Ectodermal cell (in vitro differentiated cells): Measurements from ENCODE around the gene PSMC1.

ENCODE experiments used
- H3K27ac ChIP-seq: 2 replicates; pipeline ENCODE4 v1.7.0; 2013; ENCODE audit warnings: mild to moderate bottlenecking, low read depth, low read length; ENCODE audit not compliant: insufficient read depth, poor library complexity, severe bottlenecking
- H3K27me3 ChIP-seq: 2 replicates; pipeline ENCODE4 v1.7.0; 2013; ENCODE audit warnings: mild to moderate bottlenecking, low read length; ENCODE audit not compliant: insufficient read depth, control insufficient read depth, poor library complexity, severe bottlenecking
- H3K36me3 ChIP-seq: one replicate; pipeline ENCODE4 v1.7.0; 2013; ENCODE audit warnings: low read length; ENCODE audit not compliant: control insufficient read depth, insufficient read depth
- H3K4me1 ChIP-seq: one replicate; pipeline ENCODE4 v1.7.0; 2013; ENCODE audit warnings: low read length; ENCODE audit not compliant: control insufficient read depth, insufficient read depth
- H3K4me3 ChIP-seq: 2 replicates; pipeline ENCODE4 v1.7.0; 2013; ENCODE audit warnings: low read depth, low read length, control low read depth; ENCODE audit not compliant: insufficient read depth
- H3K9me3 ChIP-seq: 2 replicates; pipeline ENCODE4 v1.7.0; 2013; ENCODE audit warnings: mild to moderate bottlenecking, low read length, moderate library complexity; ENCODE audit not compliant: control insufficient read depth
- WGBS, 2 experiments: methylation state at CpG; one replicate each; pipeline ENCODE4 v1.1.7; 2013; ENCODE audit warnings: missing lambda C conversion rate in 2 of 2; 5-methylcytosine and 5-hydroxymethylcytosine counted together

Gene PSMC1

GRCh38 chr14:90301122-90301521 lies 44.8 kb downstream of the PSMC1 start:
- no peak overlapping the region for H3K4me3 ChIP-seq
- H3K4me1 ChIP-seq: no peaks in the 10 kb centered on the region
- no peaks in the 10 kb centered on the region for H3K27me3 ChIP-seq
- peaks cover 4% of the 10 kb centered on the region for H3K36me3 ChIP-seq
- no peaks in the 10 kb centered on the region for H3K9me3 ChIP-seq
- no peak overlapping the region for H3K27ac ChIP-seq
- 85 to 88% methylated on average over 6 of the region's 6 CpGs for WGBS, 2 experiments

DNA sequence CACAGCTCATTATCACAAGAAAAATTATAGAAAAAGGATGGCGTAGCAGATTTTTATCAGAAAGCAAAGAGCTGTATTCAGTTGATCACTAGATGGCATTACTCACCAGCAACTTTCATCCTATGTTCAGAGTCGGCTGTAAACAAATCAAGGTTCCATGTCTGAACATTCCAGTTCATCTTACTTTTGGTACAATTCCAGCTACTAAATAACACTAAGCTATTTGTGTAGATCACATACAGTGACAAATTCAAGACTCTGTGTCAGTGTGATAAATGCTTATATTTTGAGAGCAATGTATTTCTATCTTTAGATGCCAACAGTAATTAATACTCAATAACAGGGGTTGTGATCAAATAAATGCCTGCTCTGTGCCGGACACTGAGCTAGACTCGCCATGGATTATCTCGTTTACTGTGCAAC lies 45.3 kb downstream of the PSMC1 start:
- no peak overlapping the region for H3K27ac ChIP-seq

GRCh38 chr14:90302529-90303303 lies 46.4 kb downstream of the PSMC1 start:
- no peak overlapping the region for H3K27ac ChIP-seq
- no peak overlapping the region for H3K4me3 ChIP-seq
- 67 to 69% methylated on average over 10 of the region's 10 CpGs for WGBS, 2 experiments
- no peaks in the 10 kb centered on the region for H3K4me1 ChIP-seq
- H3K36me3 ChIP-seq: peaks cover 4% of the 10 kb centered on the region
- H3K9me3 ChIP-seq: no peaks in the 10 kb centered on the region
- H3K27me3 ChIP-seq: no peaks in the 10 kb centered on the region

More for the DNA sequence above, 45.3 kb downstream of the PSMC1 start:
- H3K27me3 ChIP-seq: no peaks in the 10 kb centered on the region
- H3K4me3 ChIP-seq: no peak overlapping the region
- H3K36me3 ChIP-seq: peaks cover 4% of the 10 kb centered on the region
- H3K4me1 ChIP-seq: no peaks in the 10 kb centered on the region
- H3K9me3 ChIP-seq: no peaks in the 10 kb centered on the region
- 91 to 94% methylated on average over 5 of the region's 5 CpGs for WGBS, 2 experiments

- Histone ChIP-seq H3K27ac (no peak overlapping the region), H3K36me3 (peaks cover 4% of the 10 kb centered on the region), H3K4me1 (no peaks in the 10 kb centered on the region), H3K9me3 (no peaks in the 10 kb centered on the region), H3K4me3 (no peak overlapping the region), H3K27me3 (no peaks in the 10 kb centered on the region)
- 89 to 90% methylated on average over 4 of the region's 4 CpGs for WGBS, 2 experiments
These were observed 47.1 kb downstream of the PSMC1 start for GRCh38 chr14:90303473-90303872.

DNA sequence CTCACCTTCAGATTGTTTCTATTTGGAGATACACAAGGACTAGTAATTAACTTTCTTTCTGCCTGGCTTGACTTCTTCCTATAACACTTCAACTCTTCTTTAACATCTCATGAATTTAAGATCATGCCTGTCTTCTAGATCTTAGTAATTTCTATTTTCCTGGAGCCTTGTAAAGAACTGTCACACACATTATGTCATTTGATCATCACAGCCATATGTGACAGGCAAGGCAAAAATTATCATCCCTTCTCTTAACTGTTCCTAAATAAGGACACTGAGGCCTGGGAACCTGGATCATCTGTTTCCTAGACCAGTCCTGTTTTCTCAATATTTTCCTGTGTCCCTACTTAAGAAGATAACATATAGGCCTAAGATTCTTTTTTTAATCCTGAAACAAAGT lies 48.1 kb downstream of the PSMC1 start:
- H3K36me3 ChIP-seq: peaks cover 4% of the 10 kb centered on the region
- no peak overlapping the region for H3K4me3 ChIP-seq

DNA sequence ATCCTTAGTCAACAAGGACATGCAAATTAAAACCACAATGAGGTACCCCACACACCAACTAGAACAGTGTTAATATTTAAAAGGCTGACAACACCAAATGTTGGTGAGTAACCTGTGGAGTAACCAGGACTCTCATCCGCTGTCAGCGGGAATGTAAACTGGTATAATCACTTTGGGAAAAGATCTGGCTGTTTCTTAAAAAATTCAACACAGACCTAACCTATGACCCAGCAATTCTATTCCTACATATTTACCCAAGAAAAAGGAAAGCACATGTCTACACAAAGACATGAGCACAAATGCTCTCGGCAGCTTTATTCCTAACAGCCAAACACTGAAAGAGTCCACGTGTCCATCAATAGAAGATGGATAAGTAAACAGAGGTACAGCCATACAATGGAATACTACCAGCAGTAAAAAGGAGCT lies 48.8 kb downstream of the PSMC1 start:
- Histone ChIP-seq H3K27me3 (no peaks in the 10 kb centered on the region), H3K9me3 (no peaks in the 10 kb centered on the region), H3K36me3 (peaks cover 4% of the 10 kb centered on the region), H3K4me1 (no peaks in the 10 kb centered on the region), H3K27ac (no peak overlapping the region), H3K4me3 (no peak overlapping the region)
- WGBS, 2 experiments: 93 to 96% methylated on average over 4 of the region's 4 CpGs

More for the DNA sequence above, 48.1 kb downstream of the PSMC1 start:
- Histone ChIP-seq H3K9me3 (no peaks in the 10 kb centered on the region), H3K27ac (no peak overlapping the region), H3K27me3 (no peaks in the 10 kb centered on the region), H3K4me1 (no peaks in the 10 kb centered on the region)

DNA sequence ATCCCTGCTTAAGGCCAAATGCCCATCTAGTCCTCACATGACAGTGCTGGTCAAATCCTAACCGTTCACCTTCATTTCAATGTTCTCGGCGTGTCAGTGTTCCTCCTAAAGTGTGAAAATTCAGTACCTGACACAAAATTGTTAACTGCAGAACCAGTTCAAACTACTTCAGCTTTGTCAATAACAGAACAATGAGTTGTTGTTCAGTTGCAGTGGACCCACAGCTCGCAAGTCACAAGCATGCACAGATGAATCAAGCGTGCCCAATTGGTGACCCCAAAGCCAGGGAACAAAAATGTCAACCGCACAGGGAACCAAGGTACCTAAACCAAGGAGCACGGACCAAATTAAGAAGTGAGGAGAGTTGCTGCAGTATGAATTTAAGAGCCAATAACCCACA lies 52.2 kb downstream of the PSMC1 start:
- Histone ChIP-seq H3K27ac (no peak overlapping the region), H3K9me3 (no peaks in the 10 kb centered on the region), H3K36me3 (peaks cover 16% of the 10 kb centered on the region), H3K27me3 (no peaks in the 10 kb centered on the region), H3K4me3 (no peak overlapping the region), H3K4me1 (no peaks in the 10 kb centered on the region)
- 94 to 96% methylated on average over 7 of the region's 7 CpGs for WGBS, 2 experiments

GRCh38 chr14:90317286-90317685 lies 60.9 kb downstream of the PSMC1 start:
- Histone ChIP-seq H3K27ac (no peak overlapping the region), H3K4me1 (no peaks in the 10 kb centered on the region), H3K27me3 (no peaks in the 10 kb centered on the region), H3K4me3 (no peak overlapping the region), H3K36me3 (peaks cover 11% of the 10 kb centered on the region), H3K9me3 (no peaks in the 10 kb centered on the region)
- WGBS, 2 experiments: 94% methylated on average over 2 of the region's 2 CpGs; no CpG with 5 or more reads in 1 of the 2 experiments

DNA sequence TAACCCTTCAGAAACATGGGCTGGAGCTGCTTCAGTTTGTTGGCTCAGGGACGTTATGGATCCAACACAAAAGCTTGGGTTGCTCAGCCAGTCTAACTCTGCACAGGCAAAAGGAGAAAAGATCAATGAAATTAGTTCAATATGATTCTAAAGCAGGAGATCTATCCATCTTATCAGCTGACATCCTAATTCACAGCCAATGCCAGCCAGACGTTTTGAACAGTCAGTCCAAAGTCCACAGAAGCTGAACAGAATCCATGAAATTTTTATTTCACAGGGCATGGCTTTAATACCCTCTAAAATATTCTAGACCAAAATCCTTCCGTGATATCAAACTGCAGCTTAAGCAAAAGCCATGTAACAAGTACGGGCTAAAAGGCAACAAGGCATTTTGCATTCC lies 61.7 kb downstream of the PSMC1 start:
- 91 to 95% methylated on average over 4 of the region's 4 CpGs for WGBS, 2 experiments

DNA sequence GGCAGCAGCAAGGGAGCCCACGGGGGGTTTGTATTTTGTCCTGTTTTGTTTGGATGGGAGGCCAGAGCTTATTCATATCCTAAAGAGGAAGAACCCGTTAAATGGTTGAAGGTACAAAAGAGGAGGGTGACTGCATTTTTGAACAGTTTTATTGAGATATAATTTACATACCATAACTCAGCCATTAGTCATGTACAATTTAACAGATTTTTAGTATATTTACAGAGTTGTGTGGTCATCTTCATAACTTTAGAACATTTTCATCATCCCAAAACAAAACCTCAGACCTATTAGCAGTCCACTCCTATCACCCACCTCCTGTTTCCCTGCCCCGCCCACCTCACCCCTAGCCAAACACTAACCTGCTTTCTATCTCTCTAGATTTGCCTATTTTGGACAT lies 62.8 kb downstream of the PSMC1 start:
- H3K27ac ChIP-seq: no peak overlapping the region
- H3K36me3 ChIP-seq: peaks cover under 1% of the 10 kb centered on the region
- H3K9me3 ChIP-seq: no peaks in the 10 kb centered on the region
- 81 to 83% methylated on average over 3 of the region's 3 CpGs for WGBS, 2 experiments
- H3K27me3 ChIP-seq: no peaks in the 10 kb centered on the region
- H3K4me3 ChIP-seq: no peak overlapping the region
- no peaks in the 10 kb centered on the region for H3K4me1 ChIP-seq

More for the DNA sequence above, 61.7 kb downstream of the PSMC1 start:
- H3K4me3 ChIP-seq: no peak overlapping the region
- no peaks in the 10 kb centered on the region for H3K27me3 ChIP-seq
- H3K9me3 ChIP-seq: no peaks in the 10 kb centered on the region
- H3K27ac ChIP-seq: no peak overlapping the region
- H3K4me1 ChIP-seq: no peaks in the 10 kb centered on the region
- peaks cover 8% of the 10 kb centered on the region for H3K36me3 ChIP-seq
